Pancreas (tissue), 10 donors: Measurements from ENCODE around the gene ATG4C. TPM values are rescaled to one million over a fixed set of nuclear protein-coding genes. Genes with fewer than 3 reads are reported as not detected.

Experiments
- ATAC-seq, 4 donors: fragments of 200-7000 bp; cut with Tn5 transposase; one replicate each; pipeline versions ENCODE4 v1.8.0 to v1.9.1; 2020; ENCODE audit warnings: mild to moderate bottlenecking in 4 of 4, moderate library complexity in 4 of 4
- DNase-seq, 6 donors: peaks; one replicate each; pipeline ENCODE4 v3.0.0-alpha.2; 2020
- FAIRE-seq: peaks from 2 replicates; lab custom pipeline; 2012; peaks lifted over from hg19 to GRCh38; lab: Jason Lieb, UNC
- H3K27ac ChIP-seq, 4 donors: fragments of 200-600 bp; sonication (generic); 1 replicate in 3 of 4; 2 replicates in 1 of 4; pipeline versions ENCODE4 v1.5.0 to v1.8.0; 2020
- H3K27me3 ChIP-seq, 4 donors: fragments of 200-600 bp; one replicate each; pipeline ENCODE4 v1.8.0; 2021
- H3K36me3 ChIP-seq, 3 donors: fragments of 200-600 bp; sonication (generic) in 1 of 3; one replicate each; pipeline versions ENCODE4 v1.5.0 to v1.8.0; 2020 to 2021
- H3K4me1 ChIP-seq, 3 donors: fragments of 200-600 bp; one replicate each; pipeline ENCODE4 v1.8.0; 2021
- H3K4me3 ChIP-seq, 4 donors: fragments of 200-600 bp; sonication (generic) in 2 of 4; one replicate each; pipeline versions ENCODE4 v1.5.0 to v1.8.0; 2020 to 2021
- H3K9me3 ChIP-seq, 4 donors: fragments of 200-600 bp; one replicate each; pipeline ENCODE4 v1.8.0; 2021
- CTCF ChIP-seq, 4 donors: fragments of 200-600 bp; sonication (generic) in 3 of 4; IDR thresholded peaks; one replicate each; pipeline versions ENCODE4 v1.5.0 to v1.8.0; 2021; ENCODE audit warnings: antibody characterized with exemption in 4 of 4
- WGBS, 2 donors: extraction: QIAGEN DNeasy Blood & Tissue Kit; methylation state at CpG; one replicate each; pipeline ENCODE4 v1.1.7; 2013; 5-methylcytosine and 5-hydroxymethylcytosine counted together
- intact Hi-C, 3 donors: fragments of 100-400 bp; cut with DNase I; formaldehyde crosslinking; loops; one replicate each; pipeline versions ENCODE4 v1.11.1 to v1.14.2; 2022
- polyA plus RNA-seq, 2 donors: library from polyadenylated mRNA; stranded (reverse); fragments of 200-250 nt; gene quantifications; one replicate each; pipeline ENCODE4 v1.2.3, GENCODE V29; 2013
- total RNA-seq, 6 donors: library from RNA; stranded (reverse); fragmentation: NEBNext Ultra II Directional in 4 of 6; extraction: Animal tissue kit (Norgen Biotek cat#: 25700) in 4 of 6; gene quantifications; one replicate each; pipeline versions ENCODE4 v1.2.1 to v1.2.4, GENCODE V29; 2021 to 2023
- donor health status: healthy with polysubstance abuse.
- donor health status: DM: no; HTN: no; CAD: no; lungs with moderate emphysema.
- donor health status: DM: no; HTN: no; CAD: no.
- donor health status: control.
- donor health status: control.
- donor health status: Bipolar disorder and iron deficiency.
- donor health status: DM: yes; HTN: yes; CAD: no.
- donor health status: DM: no; HTN: no; CAD: no.
- donor health status: DM: no; HTN: no; CAD: no.
- donor health status: DM: yes; HTN: yes; CAD: no.

Gene ATG4C
- total and polyA plus RNA-seq, 8 donors, result 2.3 to 10.2 (median 6.1) TPM

DNA sequence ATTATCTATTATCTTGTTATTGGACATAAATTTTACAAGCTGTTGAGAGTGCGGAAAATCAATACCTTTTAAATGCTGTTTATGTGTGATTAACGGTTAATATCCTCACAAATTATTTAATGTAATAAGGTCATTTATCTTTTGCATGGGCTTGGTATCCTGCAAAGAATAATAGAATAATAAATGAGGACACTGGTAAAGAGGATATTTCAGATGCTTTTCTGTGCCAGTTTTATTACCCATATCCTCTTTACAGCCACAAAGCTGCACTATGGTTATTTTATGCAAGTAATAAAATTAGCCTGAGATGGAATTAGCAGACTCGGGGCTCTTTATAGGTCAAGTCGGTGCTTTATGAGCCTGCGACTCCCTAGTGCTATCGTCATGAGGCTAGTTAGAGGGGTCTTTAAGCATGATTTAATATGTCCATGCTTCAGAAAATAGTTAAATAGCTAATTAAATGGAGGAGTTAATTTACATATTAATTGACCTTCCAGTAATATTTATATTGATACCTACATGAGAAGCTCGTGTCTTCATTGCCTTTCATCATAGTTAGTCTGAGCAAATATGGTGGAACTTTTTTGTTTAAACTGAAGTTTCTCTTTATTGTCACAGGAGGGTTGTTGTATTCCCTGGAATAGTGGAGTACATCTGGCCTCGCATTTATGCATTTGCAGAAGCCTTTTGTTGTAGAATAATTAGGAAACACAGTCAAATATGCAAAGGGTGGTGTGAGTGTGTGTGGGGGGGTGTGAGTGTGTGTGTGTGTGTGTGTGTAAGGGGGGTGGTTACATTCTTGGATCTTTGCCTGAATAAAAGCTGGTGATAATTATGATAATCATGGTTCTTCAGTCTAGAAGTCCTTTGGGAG is 120.3 kb downstream of the ATG4C start:
- no peak for DNase-seq
- H3K36me3 ChIP-seq, result no peaks in the 10 kb centered on the region
- no peaks in the 10 kb centered on the region for H3K9me3 ChIP-seq
- H3K27ac ChIP-seq, result no peak overlapping the region
- no peaks in the 10 kb centered on the region for H3K4me1 ChIP-seq
- ATAC-seq, result no peak
- 80 to 85% methylated on average over 8 of the region's 8 CpGs for WGBS, 2 donors
- intact Hi-C loops, result no loop called here
- no peak for FAIRE-seq
- no peaks in the 10 kb centered on the region for H3K27me3 ChIP-seq
- H3K4me3 ChIP-seq, result no peak overlapping the region
- TF ChIP-seq CTCF (IDR thresholded peaks at IDR 0.05), result no peak

- Histone ChIP-seq H3K9me3 (no peaks in the 10 kb centered on the region), H3K27me3 (no peaks in the 10 kb centered on the region), H3K36me3 (no peaks in the 10 kb centered on the region), H3K4me3 (no peak overlapping the region), H3K27ac (no peak overlapping the region), H3K4me1 (no peaks in the 10 kb centered on the region)
- no peak for TF ChIP-seq CTCF (IDR thresholded peaks at IDR 0.05)
- ATAC-seq, result no peak
- no peak for FAIRE-seq
- no peak for DNase-seq
- intact Hi-C loops, result no loop called here
- WGBS, 2 donors, result 78 to 86% methylated on average over 5 of the region's 5 CpGs
These were observed 120.9 kb downstream of the ATG4C start for GRCh38 chr1:62904856-62905225.

DNA sequence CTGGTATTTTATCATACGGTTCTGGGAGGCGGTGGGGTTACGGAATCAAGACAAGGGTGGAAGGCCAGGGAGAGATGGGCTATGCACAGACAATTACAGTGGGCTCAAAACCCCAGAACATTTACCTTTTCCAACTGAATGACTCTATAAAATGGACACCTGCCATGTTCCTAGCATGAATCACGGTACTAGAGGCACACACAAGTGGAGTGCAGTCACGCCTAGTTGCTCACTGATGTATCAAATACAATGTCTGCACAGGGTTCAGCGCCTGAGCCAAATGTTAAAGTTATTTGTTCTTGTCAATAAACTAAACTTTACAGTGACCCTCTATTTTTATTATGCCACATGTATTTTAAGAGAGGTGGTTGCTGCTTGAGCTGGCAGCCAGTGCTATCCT is 121.4 kb downstream of the ATG4C start:
- no peak for FAIRE-seq

GRCh38 chr1:62905872-62906271 is 121.9 kb downstream of the ATG4C start:
- intact Hi-C loops, result no loop called here
- no peak for ATAC-seq
- DNase-seq, result no peak
- no peak for FAIRE-seq
- TF ChIP-seq CTCF (IDR thresholded peaks at IDR 0.05), result no peak
- no peaks in the 10 kb centered on the region for H3K27me3 ChIP-seq
- no peaks in the 10 kb centered on the region for H3K36me3 ChIP-seq
- H3K4me3 ChIP-seq, result no peak overlapping the region
- no peak overlapping the region for H3K27ac ChIP-seq
- no peaks in the 10 kb centered on the region for H3K4me1 ChIP-seq
- WGBS, 2 donors, result 86 to 87% methylated on average over 8 of the region's 8 CpGs
- H3K9me3 ChIP-seq, result no peaks in the 10 kb centered on the region

More for the DNA sequence above, 121.4 kb downstream of the ATG4C start:
- Histone ChIP-seq H3K27me3 (no peaks in the 10 kb centered on the region), H3K9me3 (no peaks in the 10 kb centered on the region), H3K36me3 (no peaks in the 10 kb centered on the region), H3K4me3 (no peak overlapping the region), H3K27ac (no peak overlapping the region), H3K4me1 (no peaks in the 10 kb centered on the region)
- intact Hi-C loops, result no loop called here
- 88 to 92% methylated on average over 6 of the region's 6 CpGs for WGBS, 2 donors
- no peak for TF ChIP-seq CTCF (IDR thresholded peaks at IDR 0.05)
- DNase-seq, result no peak
- no peak for ATAC-seq

- FAIRE-seq (no peak), DNase-seq (no peak), ATAC-seq (no peak)
- no peaks in the 10 kb centered on the region for H3K9me3 ChIP-seq
- no peaks in the 10 kb centered on the region for H3K4me1 ChIP-seq
- 57 to 58% methylated on average over 9 of the region's 9 CpGs for WGBS, 2 donors
- H3K36me3 ChIP-seq, result no peaks in the 10 kb centered on the region
- H3K27me3 ChIP-seq, result no peaks in the 10 kb centered on the region
- no peak overlapping the region for H3K27ac ChIP-seq
- no peak for TF ChIP-seq CTCF (IDR thresholded peaks at IDR 0.05)
- H3K4me3 ChIP-seq, result no peak overlapping the region
- intact Hi-C loops, result no loop called here
These were observed 122.5 kb downstream of the ATG4C start for GRCh38 chr1:62906428-62906886.
